ENCODE measurements around the gene BNC2.

BNC2 gene

DNA sequence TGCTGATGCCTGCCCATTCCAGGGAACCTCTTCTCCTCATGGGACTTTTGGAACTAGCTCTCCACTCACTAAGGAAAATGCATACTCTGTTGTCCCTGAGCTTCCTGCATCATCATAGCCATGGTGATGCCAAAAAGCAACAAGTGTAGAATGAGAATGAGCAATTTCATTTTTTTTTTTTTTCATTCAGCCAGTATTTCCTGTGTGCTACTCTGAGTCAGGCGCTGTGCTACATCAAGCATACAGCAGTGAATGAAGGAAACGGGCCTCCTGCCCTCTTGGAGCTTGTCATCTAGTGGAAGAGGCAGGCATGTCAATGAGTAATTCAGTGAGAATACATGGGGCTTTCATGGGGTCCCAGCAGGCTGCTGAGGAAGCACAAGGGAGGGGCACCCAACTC, 483.1 kb downstream of the BNC2 start:
- no peak for DNase-seq

DNA sequence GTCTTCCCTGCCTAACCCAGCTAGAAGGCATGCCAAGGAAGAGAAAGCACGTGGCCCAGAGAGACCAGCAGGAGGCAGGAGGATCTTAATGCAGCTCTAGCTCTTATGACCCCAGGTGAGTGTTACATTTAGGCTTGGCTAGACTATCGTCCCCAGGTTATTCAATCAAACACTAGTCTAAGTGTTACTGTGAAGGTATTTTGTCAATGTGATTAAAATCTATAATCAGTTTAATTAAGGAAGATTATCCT, 483.7 kb downstream of the BNC2 start:
- no peak for DNase-seq

DNA sequence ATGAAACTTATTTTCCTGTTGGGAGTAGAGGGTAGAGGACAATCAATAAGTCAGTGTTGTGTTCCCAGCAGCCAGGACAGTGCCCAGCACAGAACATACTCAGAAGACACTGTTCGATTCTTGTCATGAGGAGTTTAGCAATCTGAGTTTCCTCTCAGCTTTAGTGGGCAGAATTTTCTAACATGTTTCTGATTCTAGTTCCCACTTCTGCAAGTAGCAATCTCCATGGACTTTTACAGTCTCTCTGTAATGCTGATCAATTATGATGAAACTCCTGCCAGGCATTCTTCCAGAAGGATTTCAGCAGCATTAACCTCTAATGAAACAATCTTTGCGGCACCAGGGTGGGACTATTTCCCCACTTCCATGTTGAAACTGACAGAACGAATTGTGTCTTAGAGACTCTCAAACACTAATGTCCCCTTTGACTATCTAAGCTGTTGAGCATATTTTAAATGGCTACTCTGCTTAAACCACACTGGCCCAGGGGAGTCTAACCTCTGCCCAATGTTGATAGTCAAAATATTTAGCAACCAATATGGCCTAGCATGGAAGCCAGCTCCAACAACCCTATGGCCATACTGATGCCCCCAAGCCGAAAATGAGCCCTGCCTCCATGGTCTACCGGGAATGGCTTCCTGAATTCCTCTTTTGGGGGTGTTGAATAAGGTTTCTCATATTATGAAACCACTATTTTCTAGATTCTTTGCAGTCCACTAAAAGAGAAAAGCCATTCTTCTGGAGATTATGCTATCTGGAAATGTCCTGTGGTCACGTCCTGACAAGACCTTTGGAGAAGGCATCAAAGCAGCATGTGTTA, 484.3 kb downstream of the BNC2 start:
- DNase-seq, result no peak

DNA sequence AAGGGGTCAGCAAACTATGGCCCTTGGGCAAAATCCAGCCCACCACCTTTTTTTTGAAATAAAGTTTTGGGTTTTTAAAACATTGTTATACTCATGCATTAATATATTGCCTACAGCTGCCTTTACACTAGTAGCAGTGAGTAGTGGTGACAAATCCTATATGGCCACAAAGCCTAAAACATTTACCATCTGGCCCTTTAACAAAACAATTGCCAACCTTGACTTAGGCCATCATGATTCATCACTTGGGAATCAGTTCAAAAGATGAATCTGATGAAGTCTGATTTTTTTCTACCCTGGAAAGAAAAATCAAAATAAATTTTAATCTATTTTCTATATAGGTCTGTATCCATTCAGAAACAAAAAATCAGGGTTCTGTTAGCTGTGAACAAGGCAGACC, 484.9 kb downstream of the BNC2 start:
- no peak for DNase-seq

DNA sequence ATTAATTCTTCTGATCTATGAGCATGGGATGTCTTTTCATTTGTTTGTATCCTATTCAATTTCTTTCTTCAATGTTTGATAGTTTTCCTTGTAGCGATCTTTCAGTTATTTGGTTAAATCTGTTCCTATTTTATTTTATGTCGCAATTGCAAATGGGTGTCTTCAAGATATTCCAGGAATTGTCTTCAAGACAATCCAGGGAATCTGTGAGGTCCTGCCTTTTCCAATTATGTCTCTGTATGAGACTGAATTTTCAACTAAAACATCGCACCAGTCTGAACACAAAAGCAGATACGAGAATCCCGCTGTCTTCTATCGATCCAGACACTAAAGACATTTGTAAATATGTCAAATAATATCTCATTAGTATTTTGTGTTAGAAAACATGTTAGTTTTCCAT, 485.5 kb downstream of the BNC2 start:
- DNase-seq, result no peak

DNA sequence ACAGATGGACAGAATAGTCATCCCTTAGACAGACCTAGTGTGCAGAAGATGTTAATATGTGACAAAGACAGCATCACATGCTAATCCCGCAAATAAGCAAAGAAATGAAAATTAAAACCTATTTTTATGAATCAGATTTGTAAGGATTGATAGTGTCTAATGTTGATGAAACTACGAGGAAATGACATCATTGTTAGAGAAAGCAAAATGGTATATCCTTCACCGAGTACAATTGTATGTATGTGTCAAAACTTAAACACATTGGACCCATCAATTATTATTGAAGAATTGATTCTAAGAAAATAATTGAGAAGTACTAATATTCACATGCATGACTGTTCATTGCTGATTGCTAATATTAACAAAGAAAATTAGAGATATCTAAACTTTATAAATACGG, 493.2 kb downstream of the BNC2 start:
- no peak for DNase-seq

DNA sequence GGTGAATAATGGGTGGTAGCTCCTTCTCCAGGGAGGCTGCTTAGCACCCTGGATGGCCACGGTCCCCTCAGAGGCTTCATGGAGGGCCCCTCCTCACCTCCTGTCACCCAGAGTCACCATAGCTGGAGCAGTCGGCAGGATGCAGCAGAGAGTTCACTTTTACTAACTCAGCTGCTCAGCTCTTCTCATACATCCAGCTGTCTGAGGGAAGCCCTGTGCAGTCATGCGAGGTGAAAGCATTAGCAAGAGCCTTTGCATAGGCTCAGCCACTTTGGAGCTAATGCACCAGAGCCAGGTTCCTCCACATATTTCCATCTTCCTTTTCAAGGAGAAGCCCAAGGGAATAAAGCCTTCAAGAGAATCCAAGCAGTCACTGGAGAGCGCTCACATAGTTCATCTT, 499.2 kb downstream of the BNC2 start:
- DNase-seq, result no peak

DNA sequence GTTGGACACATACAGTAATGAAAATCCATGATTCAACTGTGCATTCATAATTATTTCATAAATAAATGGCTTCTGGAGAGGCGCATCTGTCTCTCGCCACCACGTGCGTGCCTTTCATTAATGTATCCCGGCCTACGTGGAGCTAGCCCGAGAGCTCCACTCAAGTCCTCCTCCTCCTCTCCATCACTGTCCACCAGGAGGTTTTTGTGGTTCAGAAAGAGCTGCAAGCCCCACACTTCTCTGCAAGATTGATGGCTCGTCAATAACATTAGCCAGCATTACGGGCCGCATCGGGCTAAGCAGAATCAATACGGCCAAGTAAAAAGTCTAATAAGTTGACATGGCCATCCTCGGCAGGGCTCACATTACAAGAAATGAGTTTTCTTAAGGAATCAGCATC, 499.8 kb downstream of the BNC2 start:
- no peak for DNase-seq

DNA sequence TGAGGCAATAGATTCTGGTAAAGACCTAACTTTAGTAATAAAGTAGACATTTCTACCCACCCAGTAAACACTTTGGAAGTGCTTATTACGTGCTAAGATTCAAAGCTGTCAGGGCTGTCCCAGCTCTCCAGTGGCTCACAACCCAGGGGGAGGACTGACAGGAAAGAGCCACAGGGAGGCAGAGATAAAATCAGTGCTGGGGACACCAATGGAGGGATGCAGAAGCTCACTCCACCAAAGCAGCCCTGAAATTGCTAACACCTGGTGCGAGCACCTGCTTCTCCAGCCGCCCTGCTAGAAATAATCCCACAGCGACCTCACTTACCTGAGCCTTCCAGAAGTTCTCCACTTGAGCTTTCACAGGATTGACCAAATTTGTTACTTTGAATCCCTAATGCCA, 501.0 kb downstream of the BNC2 start:
- no peak for DNase-seq

DNA sequence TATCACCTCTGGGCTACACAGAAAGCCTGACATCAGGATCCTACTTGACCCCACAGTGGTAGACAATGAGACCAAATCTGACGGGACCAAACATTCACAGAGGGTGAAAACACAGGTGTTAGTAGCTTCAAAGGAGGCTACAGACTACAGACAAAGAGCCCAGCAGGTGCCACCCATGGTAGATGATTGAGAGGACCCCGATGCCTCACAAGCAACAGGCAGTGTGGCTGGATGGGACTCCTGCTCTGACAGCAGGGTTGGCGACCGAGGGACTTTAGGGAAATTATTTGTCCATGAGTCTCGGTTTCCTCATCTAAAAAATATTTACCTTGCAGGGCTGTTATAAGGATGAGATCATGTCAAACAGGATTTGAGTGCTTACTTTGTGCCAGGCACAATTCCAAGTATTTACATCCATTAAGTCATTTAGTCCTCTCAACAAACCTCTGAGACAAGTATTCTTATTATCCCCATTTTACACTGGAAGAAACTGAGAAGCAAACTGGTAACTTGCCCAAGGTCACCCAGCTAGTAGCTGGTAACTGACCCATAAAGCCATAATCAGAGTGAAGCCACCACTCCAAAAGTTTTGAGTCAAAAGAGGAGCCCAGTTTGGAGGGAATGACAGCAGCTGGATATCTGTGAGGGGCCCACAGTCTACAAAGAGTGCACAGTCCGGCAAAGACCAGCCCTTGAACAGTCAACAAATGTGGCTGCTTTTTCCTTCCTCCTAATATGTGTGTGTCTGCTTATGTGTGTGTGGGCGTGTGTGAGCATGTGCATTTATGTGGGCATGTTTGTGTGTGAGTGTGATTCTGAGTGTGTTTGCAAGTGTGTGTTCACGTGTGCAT, 502.0 kb downstream of the BNC2 start:
- DNase-seq, result no peak

DNA sequence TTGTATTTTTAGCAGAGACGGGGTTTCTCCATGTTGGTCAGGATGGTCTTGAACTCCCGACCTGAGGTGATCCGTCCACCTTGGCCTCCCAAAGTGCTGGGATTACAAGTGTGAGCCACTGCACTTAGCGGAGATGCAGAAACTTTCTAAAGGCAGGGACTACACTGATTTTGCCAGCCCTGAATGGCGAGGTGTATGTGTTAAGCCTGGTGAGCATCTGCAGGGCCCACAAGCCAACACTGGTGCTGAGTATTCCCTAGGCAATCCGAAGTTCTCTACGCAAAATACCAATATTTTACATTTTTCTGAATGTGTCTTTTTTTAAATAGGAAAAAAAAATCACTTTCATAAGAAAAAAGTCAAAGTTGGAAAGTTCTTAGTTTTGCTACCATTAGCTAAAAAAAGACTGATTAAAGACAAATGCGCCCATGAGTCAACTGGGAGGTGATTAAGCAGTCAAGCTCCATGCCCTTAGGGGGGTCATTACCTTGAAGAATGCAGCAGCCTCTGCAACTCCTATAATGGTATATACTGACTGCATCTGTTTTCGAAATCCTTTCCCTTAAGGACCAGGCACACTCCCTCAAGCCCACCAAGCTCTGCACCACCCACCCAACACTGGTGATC, 502.8 kb downstream of the BNC2 start:
- DNase-seq, result no peak

DNA sequence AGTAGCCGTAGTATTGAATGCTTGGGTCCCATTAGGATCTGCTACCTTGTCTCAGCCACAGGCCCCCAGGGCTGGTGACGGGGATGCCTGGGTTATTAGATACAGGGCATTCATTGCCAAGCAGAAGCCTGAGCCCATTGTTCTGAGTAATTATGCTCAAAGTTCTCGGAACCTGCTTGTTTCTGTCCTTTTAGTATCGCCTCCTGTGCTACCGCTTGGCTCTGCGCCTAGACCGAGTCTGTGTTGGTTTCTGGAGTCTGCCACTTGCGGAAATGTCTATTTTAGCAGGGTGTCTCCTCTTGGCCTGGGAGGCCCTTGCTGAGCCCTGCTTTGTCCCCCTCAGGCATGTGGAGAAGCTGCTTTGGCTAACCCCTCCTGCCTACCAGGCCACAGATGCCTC, 506.1 kb downstream of the BNC2 start:
- DNase-seq, result no peak

DNA sequence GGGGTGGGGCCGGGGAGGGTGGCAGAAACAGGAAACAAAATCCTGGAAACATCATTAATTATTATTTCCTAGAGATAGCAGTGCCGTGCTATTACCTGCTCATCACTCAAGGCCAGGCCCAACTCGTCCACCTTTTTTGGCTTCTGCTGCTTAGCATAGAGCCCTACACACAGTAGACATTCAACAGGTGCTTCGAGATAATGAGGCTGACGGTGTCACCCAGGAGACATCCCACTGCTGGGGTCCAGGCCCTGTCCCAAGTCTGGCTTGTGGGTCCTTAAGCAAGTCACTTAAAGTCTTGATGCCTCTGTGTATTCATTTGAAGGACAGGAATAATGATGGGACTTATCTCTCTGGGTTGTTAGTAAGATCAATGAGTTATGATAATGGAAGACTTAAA, 506.6 kb downstream of the BNC2 start:
- no peak for DNase-seq

DNA sequence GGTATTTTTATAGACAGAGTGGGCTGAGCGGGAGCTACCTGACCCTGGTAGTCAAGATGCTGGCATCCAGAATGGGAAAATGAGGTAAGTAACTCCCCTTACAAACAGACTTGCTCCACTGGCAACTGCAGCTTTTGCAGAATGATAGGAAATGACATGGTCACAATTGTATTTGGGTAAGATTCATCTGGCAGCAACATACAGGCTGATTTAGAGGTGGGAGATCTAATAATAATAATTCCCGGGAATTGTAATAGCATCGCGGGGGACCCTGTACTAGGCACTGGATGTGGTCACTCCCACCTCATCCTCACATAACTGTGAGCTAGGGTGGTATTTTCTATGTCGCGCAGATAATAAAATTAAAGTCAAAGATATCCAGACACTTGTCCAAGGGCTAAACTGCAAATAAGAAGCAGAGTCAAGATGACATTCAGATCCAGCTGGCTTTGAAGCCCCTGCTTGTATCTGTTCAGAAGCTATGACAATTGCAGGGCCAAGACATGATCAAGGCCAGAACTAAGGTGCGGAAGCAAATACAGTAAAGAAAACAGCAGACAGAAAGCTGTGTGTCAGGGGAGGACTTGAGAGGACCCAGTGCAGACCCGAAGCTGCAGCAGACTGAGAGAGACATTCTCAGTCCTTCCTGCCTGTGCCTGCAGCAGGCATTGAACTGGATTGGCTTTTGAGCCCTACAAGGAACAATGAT, 507.2 kb downstream of the BNC2 start:
- no peak for DNase-seq

DNA sequence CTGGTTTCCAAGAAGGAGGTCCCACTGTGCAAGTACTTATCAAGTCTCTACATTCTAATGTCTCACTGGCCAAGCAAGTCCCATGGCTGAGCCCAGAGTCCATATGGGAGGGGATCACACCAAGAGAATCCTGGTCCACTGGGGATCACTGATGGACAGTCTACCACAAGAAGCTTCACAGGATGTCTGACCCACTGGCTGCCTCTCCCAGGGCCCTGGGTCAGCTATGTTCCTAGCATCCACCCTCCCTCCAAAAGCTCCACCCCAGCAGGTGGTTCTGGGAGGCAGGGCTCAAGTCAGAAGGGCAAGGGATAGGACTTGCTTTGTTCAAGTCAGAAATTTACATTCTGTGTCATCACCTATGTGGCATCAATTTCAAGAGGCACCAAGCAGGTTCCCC, 508.5 kb downstream of the BNC2 start:
- DNase-seq, result no peak

DNA sequence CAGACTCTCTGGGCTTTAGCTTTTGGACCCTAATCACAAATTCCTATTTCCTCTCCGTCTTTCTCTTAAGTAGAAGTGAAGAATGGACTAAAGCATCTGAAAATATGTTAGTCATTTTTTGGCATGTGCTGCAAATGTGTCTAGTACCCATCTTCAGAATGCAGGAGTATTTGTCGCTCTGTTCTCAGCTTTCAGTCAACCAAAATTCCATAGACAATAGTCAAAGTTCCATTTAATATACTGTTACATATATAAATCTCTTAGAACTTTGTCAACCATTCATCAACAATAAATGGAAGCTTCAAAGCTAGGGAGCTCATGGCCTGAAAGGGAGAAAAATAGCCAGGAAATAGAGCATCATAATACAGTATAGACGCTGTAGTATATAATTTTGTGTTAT, 509.4 kb downstream of the BNC2 start:
- no peak for DNase-seq

DNA sequence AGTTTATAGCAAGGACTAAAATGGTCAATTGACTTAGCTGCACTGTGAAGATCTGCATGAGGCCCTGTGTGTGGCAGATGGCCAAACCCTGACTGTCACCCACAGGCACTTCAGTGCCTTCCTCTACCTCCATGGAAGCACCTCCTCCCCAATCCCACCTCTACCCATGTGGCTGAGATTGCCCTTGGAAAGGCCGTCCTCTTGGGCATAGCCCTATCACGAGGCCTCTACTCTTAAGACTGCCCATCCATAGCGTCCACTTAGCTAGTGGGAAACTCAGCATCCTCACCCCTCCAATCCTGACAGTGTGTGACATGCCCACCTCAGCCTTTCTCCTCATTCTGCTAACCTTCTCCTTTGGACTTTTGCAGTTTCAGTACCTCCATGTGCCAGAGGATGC, 510.2 kb downstream of the BNC2 start:
- DNase-seq, result no peak
